ENCODE data around the gene RBAK.
"Not testable (repeated sequence)": the region's sequence is repeated elsewhere in the genome, so short reads cannot be mapped to it uniquely, and the experiment has no call there.

RBAK gene

DNA sequence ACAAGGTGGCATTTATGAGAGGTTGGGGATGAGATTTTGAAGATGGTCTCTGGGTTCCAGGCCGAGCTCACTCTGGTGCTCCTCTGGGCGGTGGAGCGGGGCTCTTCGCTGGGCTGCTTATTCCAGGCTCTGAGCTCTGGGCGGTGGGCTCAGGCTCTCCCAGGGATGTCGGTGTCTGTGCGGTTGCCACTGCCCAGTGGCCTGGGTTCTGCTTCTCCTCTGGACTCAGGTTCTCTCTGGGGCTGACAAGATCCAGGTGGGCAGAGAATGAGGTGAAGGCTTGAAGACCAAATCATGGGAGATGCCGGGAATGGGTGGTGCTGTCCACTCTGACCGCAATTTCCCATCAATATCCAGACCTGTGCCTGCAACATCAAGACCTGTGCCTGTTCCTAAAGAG lies 40.6 kb downstream of the RBAK start:
- H3K27me3 ChIP-seq (ENCODE audit: control insufficient read depth, insufficient read depth, low read length): no peaks in the 10 kb centered on the region
- no peak overlapping the region for H3K27ac ChIP-seq
- H3K9ac ChIP-seq: no peak overlapping the region
- no peaks in the 10 kb centered on the region for H3K9me3 ChIP-seq (ENCODE audit: control insufficient read depth, low read length)
- no peaks in the 10 kb centered on the region for H3K79me2 ChIP-seq
- H3K36me3 ChIP-seq (ENCODE audit: control insufficient read depth, insufficient read depth, low read length): no peaks in the 10 kb centered on the region
- no peak overlapping the region for H3K4me2 ChIP-seq (ENCODE audit: low read length)
- H2AFZ ChIP-seq: no peak overlapping the region
- no peaks in the 10 kb centered on the region for H3K4me1 ChIP-seq
- no peak overlapping the region for H3K4me3 ChIP-seq (ENCODE audit: low read depth, low read length)
- TF ChIP-seq, protein P1, sequence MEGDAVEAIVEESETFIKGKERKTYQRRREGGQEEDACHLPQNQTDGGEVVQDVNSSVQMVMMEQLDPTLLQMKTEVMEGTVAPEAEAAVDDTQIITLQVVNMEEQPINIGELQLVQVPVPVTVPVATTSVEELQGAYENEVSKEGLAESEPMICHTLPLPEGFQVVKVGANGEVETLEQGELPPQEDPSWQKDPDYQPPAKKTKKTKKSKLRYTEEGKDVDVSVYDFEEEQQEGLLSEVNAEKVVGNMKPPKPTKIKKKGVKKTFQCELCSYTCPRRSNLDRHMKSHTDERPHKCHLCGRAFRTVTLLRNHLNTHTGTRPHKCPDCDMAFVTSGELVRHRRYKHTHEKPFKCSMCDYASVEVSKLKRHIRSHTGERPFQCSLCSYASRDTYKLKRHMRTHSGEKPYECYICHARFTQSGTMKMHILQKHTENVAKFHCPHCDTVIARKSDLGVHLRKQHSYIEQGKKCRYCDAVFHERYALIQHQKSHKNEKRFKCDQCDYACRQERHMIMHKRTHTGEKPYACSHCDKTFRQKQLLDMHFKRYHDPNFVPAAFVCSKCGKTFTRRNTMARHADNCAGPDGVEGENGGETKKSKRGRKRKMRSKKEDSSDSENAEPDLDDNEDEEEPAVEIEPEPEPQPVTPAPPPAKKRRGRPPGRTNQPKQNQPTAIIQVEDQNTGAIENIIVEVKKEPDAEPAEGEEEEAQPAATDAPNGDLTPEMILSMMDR (IDR thresholded peaks at IDR 0.05): no peak

DNA sequence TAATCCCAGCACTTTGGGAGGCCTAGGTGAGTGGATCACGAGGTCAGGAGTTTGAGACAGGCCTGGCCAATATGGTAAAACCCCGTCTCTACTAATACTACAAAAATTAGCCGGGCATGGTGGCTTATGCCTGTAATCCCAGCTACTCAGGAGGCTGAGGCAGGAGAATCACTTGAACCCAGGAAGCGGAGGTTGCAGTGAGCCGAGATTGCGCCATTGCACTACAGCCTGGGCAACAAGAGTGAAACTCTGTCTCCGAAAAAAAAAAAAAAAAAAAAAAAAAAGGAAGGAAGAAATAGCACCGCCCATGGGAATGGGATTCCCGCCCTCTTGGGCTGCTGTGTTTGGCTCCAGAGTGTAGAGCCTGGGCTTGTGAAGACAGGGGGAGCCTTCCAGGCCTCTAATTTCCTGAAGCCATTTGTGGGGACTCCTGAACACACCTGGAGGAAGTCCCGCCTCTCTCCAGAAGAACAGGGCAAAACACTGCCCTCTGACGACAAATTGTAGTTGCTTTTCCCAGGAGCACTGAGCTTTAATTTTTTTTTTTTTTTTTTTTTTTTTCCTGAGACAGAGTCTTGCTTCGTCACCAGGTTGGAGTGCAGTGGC lies 42.7 kb downstream of the RBAK start:
- H3K79me2 ChIP-seq; H3K9ac ChIP-seq; H3K4me3 ChIP-seq (ENCODE audit: low read depth, low read length); H3K4me2 ChIP-seq (ENCODE audit: low read length); H2AFZ ChIP-seq; H3K4me1 ChIP-seq; H3K36me3 ChIP-seq (ENCODE audit: control insufficient read depth, insufficient read depth, low read length); H3K9me3 ChIP-seq (ENCODE audit: control insufficient read depth, low read length); H3K27ac ChIP-seq; H3K27me3 ChIP-seq (ENCODE audit: control insufficient read depth, insufficient read depth, low read length): not testable (repeated sequence)

DNA sequence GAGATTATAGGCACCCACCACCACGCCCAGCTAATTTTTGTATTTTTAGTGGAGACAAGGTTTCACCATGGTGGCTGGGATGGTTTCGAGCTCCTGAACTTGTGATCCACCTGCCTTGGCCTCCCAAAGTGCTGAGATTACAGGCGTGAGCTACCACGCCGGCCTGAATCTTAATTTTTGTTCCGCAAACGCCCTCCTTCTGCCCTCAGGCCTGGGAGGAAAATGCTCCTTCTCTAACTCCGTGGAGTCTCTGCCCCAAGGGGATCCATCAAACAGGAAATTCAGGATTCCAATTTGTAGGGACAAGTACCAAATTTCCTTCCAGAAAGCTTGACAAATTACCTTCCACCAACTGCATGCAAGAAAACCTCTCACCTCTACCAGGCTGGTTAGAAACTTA lies 43.2 kb downstream of the RBAK start:
- Histone ChIP-seq H2AFZ (no peak overlapping the region), H3K36me3 (ENCODE audit: control insufficient read depth, insufficient read depth, low read length) (no peaks in the 10 kb centered on the region), H3K4me2 (ENCODE audit: low read length) (no peak overlapping the region), H3K27ac (no peak overlapping the region), H3K4me1 (no peaks in the 10 kb centered on the region), H3K27me3 (ENCODE audit: control insufficient read depth, insufficient read depth, low read length) (no peaks in the 10 kb centered on the region), H3K79me2 (no peaks in the 10 kb centered on the region), H3K9ac (no peak overlapping the region), H3K9me3 (ENCODE audit: control insufficient read depth, low read length) (no peaks in the 10 kb centered on the region), H3K4me3 (ENCODE audit: low read depth, low read length) (no peak overlapping the region)
- TF ChIP-seq, protein P1 (IDR thresholded peaks at IDR 0.05): no peak

DNA sequence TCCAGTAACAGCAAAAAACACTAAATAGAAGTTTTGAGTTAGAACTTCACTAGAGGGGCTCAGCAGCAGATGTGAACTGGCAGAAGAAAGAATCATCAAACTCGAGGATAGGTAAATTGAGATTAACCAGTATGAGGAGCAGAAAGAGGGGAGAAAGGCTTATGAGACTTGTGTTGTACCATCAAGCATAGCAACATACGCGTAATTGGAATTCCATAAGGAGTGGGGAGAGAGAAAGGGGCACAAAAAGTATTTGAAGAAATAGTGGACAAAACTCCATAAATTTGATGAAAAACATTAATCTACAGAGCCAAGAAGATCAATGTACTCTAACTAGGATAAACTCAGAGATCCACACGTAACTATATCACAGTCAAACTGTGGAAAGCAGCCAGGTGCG lies 48.3 kb downstream of the RBAK start:
- H3K4me2 ChIP-seq (ENCODE audit: low read length): no peak overlapping the region
- H3K27me3 ChIP-seq (ENCODE audit: control insufficient read depth, insufficient read depth, low read length): no peaks in the 10 kb centered on the region
- no peak overlapping the region for H2AFZ ChIP-seq
- H3K27ac ChIP-seq: no peak overlapping the region
- no peaks in the 10 kb centered on the region for H3K36me3 ChIP-seq (ENCODE audit: control insufficient read depth, insufficient read depth, low read length)
- no peak overlapping the region for H3K4me3 ChIP-seq (ENCODE audit: low read depth, low read length)
- H3K4me1 ChIP-seq: no peaks in the 10 kb centered on the region
- H3K9me3 ChIP-seq (ENCODE audit: control insufficient read depth, low read length): no peaks in the 10 kb centered on the region
- H3K9ac ChIP-seq: no peak overlapping the region
- no peaks in the 10 kb centered on the region for H3K79me2 ChIP-seq
- TF ChIP-seq, protein P1 (IDR thresholded peaks at IDR 0.05): no peak

DNA sequence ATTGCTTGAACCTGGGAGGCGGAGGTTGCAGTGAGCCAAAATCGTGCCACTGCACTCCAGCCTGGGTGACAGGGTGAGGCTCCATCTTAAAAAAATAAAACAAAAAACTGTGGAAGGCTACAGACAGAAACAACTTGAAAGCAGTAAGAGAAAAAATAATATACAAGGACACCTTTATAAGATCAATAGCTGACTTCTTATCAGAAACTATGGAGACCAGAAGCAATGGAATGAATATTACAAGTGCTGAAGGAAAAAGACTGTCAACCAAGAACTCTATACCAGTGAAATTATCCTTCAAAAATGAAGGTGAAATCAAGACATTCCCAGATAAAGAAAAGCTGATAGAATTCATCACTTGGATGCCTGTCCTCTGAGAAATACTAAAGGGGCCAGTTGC lies 49.0 kb downstream of the RBAK start:
- H3K27ac ChIP-seq: no peak overlapping the region
- no peak overlapping the region for H3K4me3 ChIP-seq (ENCODE audit: low read depth, low read length)
- H3K4me2 ChIP-seq (ENCODE audit: low read length): no peak overlapping the region
- TF ChIP-seq, protein P1 (IDR thresholded peaks at IDR 0.05): no peak
- no peaks in the 10 kb centered on the region for H3K79me2 ChIP-seq
- no peak overlapping the region for H3K9ac ChIP-seq
- no peaks in the 10 kb centered on the region for H3K27me3 ChIP-seq (ENCODE audit: control insufficient read depth, insufficient read depth, low read length)
- H3K36me3 ChIP-seq (ENCODE audit: control insufficient read depth, insufficient read depth, low read length): no peaks in the 10 kb centered on the region
- H3K4me1 ChIP-seq: no peaks in the 10 kb centered on the region
- no peak overlapping the region for H2AFZ ChIP-seq
- no peaks in the 10 kb centered on the region for H3K9me3 ChIP-seq (ENCODE audit: control insufficient read depth, low read length)

Measured in parathyroid adenoma (tissue), 2 donors.